Vagina (tissue), 2 donors: ENCODE data around the gene PPP5C.

Source experiments
- CTCF ChIP-seq, 3 experiments: fragments of 450-650 bp in 2 of 3; fragments of 200-600 bp in 1 of 3; sonication (generic) in 1 of 3; IDR thresholded peaks; one replicate each; pipeline ENCODE4 v1.5.1; 2017 to 2019; ENCODE audit warnings: antibody characterized with exemption in 3 of 3, mild to moderate bottlenecking in 2 of 3, moderate library complexity in 2 of 3
- POLR2AphosphoS5 ChIP-seq, 2 donors: sonication (generic); formaldehyde crosslinking; IDR thresholded peaks; one replicate each; pipeline ENCODE4 v1.9.0; 2017; ENCODE audit warnings: antibody characterized with exemption in 2 of 2, mild to moderate bottlenecking in 2 of 2, low read depth in 1 of 2; ENCODE audit not compliant: insufficient read depth in 1 of 2

DNA sequence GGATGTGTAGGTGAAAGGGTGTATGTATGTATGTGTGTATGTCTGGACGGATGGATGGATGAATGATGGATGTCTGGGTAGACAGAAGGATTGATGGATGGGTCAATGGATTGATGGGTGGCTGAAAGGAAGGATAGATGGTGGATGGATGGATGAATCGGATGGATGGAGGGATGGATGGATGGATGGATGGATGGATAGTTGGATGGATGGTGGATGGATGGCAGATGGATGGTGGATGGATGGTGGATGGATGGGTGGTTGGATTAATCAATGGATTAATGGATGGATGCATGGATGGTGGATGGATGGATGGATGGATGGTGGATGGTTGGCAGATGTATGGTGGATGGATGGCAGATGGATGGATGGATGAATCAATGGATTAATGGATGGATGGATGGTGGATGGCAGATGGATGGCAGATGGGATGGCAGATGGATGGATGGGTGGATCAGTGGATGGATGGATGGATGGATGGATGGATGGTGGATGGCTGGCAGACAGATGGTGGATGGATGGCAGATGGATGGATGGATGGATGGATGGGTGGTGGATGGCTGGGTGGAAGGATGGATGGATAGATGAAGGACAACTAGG, 16.5 kb upstream of the PPP5C start:
- no peak for TF ChIP-seq CTCF (IDR thresholded peaks at IDR 0.05)
- TF ChIP-seq POLR2AphosphoS5 (IDR thresholded peaks at IDR 0.05; ENCODE audit: insufficient read depth in 1 of 2, low read depth in 1 of 2): no peak
